NT2/D1 (cell line): ENCODE data around the gene FIS1.

Experiments
- DNase-seq: peaks from one replicate; pipeline ENCODE4 v3.0.0-alpha.2; 2011; ENCODE audit warnings: low read depth, low spot score
- H3K27me3 ChIP-seq: 2 replicates; pipeline ENCODE4 v1.6.0; 2011; ENCODE audit warnings: mild to moderate bottlenecking; ENCODE audit not compliant: insufficient read length, insufficient read depth
- H3K36me3 ChIP-seq: 2 replicates; pipeline ENCODE4 v1.6.1; 2011; ENCODE audit warnings: mild to moderate bottlenecking, low read length, mixed read lengths; ENCODE audit not compliant: insufficient read depth, insufficient read length
- H3K4me1 ChIP-seq: 2 replicates; pipeline ENCODE4 v1.5.1; 2011; ENCODE audit not compliant: insufficient read depth, insufficient read length
- H3K4me3 ChIP-seq: 2 replicates; pipeline ENCODE4 v1.5.1; 2011; ENCODE audit warnings: low read depth; ENCODE audit not compliant: insufficient read length
- H3K9ac ChIP-seq: 2 replicates; pipeline ENCODE4 v1.6.0; 2011; ENCODE audit warnings: low read depth; ENCODE audit not compliant: insufficient read length
- H3K9me3 ChIP-seq: 2 replicates; pipeline ENCODE4 v1.5.1; 2011; ENCODE audit warnings: mild to moderate bottlenecking, low read length; ENCODE audit not compliant: insufficient read depth
- SUZ12 ChIP-seq: IDR thresholded peaks from 2 replicates; pipeline ENCODE4 v1.6.1; 2011; ENCODE audit not compliant: insufficient read length, insufficient read depth; ENCODE audit errors: extremely low read depth
- YY1 ChIP-seq: IDR thresholded peaks from 2 replicates; pipeline ENCODE4 v1.6.1; 2011; ENCODE audit not compliant: insufficient read length, insufficient read depth
- ZNF274 ChIP-seq: IDR thresholded peaks from 2 replicates; pipeline ENCODE4 v1.6.1; 2011; ENCODE audit warnings: mild to moderate bottlenecking, low read depth, low read length

The FIS1 gene

GRCh38 chr7:101235522-101235921 lies 9.4 kb downstream of the FIS1 start:
- H3K27me3 ChIP-seq, result no peaks in the 10 kb centered on the region
- no peak for TF ChIP-seq SUZ12
- TF ChIP-seq ZNF274, result no peak
- TF ChIP-seq YY1, result no peak
- no peak overlapping the region for H3K4me3 ChIP-seq
- peaks cover 28% of the 10 kb centered on the region for H3K36me3 ChIP-seq
- peaks cover 20% of the 10 kb centered on the region for H3K4me1 ChIP-seq
- no peak for DNase-seq
- no peak overlapping the region for H3K9ac ChIP-seq
- no peaks in the 10 kb centered on the region for H3K9me3 ChIP-seq

- TF ChIP-seq ZNF274, result no peak
- no peak for TF ChIP-seq SUZ12
- no peak for TF ChIP-seq YY1
- H3K4me3 ChIP-seq, result no peak overlapping the region
- H3K36me3 ChIP-seq, result peaks cover 24% of the 10 kb centered on the region
- H3K27me3 ChIP-seq, result no peaks in the 10 kb centered on the region
- no peaks in the 10 kb centered on the region for H3K9me3 ChIP-seq
- no peak overlapping the region for H3K9ac ChIP-seq
- peaks cover 22% of the 10 kb centered on the region for H3K4me1 ChIP-seq
- DNase-seq, result no peak
These were observed 9.8 kb downstream of the FIS1 start for GRCh38 chr7:101235050-101235449.

DNA sequence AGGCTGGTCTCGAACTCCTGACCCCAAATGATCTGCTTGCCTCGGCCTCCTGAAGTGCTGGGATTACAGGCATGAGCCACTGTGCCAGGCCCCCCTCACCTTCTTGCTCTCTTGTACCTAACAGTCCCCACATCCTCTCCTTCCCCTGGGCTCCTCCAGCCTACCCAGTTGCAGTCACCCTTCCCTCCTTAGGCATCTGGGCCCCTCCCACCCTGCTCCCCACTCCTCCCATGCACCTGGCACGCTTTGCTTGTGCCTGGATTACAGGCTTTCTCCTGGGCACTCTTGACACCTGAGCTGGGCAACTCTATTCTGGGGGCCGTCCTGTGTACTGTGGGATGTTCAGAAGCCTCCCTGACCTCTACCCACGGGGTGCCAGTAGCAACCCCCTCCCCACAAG lies 10.2 kb downstream of the FIS1 start:
- H3K9ac ChIP-seq, result no peak overlapping the region

GRCh38 chr7:101233907-101234547 lies 10.9 kb downstream of the FIS1 start:
- Histone ChIP-seq H3K9ac (no peak overlapping the region), H3K27me3 (no peaks in the 10 kb centered on the region), H3K9me3 (no peaks in the 10 kb centered on the region), H3K4me3 (no peak overlapping the region), H3K4me1 (peaks cover 18% of the 10 kb centered on the region), H3K36me3 (peaks cover 15% of the 10 kb centered on the region)
- TF ChIP-seq SUZ12 (no peak), YY1 (no peak), ZNF274 (no peak)
- DNase-seq, result no peak

More for the DNA sequence above, 10.2 kb downstream of the FIS1 start:
- Histone ChIP-seq H3K4me1 (peaks cover 22% of the 10 kb centered on the region), H3K9me3 (no peaks in the 10 kb centered on the region), H3K27me3 (no peaks in the 10 kb centered on the region), H3K36me3 (peaks cover 20% of the 10 kb centered on the region), H3K4me3 (no peak overlapping the region)
- TF ChIP-seq YY1 (no peak), ZNF274 (no peak), SUZ12 (no peak)
- DNase-seq, result no peak

DNA sequence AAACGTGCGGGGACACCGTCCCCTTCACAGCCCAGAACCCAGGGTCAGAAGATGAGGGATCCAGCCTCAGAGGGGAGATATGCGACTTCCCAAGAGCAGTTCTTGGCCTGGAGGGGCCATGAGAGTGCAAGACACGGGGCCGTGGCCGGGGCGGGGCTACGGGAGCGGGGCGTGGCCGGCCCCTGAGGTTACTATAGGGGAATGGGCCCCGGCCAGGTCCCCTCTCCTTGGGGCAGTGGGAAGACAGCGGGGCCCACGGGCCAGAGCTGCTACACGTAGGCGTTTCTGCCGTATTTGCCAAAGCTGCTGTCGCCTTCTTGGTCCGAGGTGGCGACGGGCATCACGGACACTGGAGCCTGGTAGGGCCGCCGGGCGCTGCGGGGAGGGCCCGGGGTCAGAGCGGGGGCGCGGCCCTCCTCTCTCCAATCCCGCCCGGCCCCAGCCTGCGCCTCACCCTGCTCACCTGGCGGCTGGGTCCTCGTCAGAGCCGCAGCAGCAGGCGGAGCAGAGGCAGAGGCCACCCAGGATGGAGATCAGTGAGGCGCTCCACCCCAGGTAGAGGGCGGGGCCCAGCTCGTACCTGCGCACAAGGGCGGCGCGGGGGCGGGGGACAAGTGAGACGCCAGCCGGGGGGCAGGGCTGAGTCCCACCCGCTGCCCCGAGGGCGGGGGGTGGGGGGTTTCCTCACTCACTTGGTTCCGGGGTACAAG lies 12.6 kb downstream of the FIS1 start:
- H3K36me3 ChIP-seq, result peaks cover 19% of the 10 kb centered on the region
- no peaks in the 10 kb centered on the region for H3K27me3 ChIP-seq
- peaks cover 12% of the 10 kb centered on the region for H3K4me1 ChIP-seq
- H3K4me3 ChIP-seq, result peak overlapping the region; percentile 30
- no peaks in the 10 kb centered on the region for H3K9me3 ChIP-seq
- DNase-seq, result no peak
- TF ChIP-seq YY1, result no peak
- TF ChIP-seq SUZ12, result no peak
- TF ChIP-seq ZNF274, result no peak
- H3K9ac ChIP-seq, result peak overlapping the region; percentile 67

DNA sequence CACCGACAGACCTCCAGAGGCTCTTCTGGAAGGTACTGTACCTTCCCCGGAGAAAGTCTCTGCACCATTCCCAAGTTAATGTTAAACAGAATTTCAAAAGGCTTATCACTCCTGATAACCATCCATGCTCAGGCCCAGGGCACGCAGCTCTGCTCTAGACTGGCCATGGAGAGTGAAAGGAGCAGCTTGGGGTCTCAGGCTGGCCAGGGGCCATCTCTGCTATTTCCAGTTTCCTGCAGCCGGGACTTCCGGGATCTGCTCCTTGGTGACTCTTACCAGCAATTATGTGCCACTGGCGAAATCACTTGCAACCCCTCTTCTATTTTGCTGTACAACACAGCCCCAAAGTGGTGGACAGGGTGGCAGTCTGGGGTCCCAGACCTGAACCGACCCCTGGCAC lies 13.2 kb downstream of the FIS1 start:
- peak overlapping the region; percentile 9 for H3K9ac ChIP-seq
- peak overlapping the region; percentile 5 for H3K4me3 ChIP-seq
- peaks cover 12% of the 10 kb centered on the region for H3K4me1 ChIP-seq
- H3K27me3 ChIP-seq, result no peaks in the 10 kb centered on the region
- peaks cover 18% of the 10 kb centered on the region for H3K36me3 ChIP-seq
- DNase-seq, result no peak
- no peak for TF ChIP-seq ZNF274
- TF ChIP-seq SUZ12, result no peak
- no peak for TF ChIP-seq YY1
- no peaks in the 10 kb centered on the region for H3K9me3 ChIP-seq

DNA sequence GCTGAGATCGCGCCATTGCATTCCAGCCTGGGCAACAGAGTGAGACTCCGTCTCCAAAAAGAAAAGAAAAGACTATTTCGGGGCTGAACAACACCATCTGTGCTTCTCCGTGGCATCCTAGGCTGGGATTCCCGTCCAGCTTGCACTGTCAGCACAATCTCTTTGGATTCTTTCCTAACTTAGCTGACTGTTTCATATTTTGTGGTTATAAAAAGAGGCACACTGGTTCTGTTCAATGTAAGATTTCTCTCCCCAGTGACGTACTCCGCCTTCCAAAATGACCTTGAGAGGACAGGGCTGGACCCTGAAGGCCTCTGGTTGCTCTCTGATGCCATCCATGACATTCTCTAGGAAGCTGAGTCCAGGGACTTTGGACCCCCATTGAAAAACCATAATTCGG lies 18.2 kb downstream of the FIS1 start:
- H3K4me1 ChIP-seq, result peaks cover 15% of the 10 kb centered on the region
- H3K4me3 ChIP-seq, result no peak overlapping the region
- DNase-seq, result no peak
- peaks cover 47% of the 10 kb centered on the region for H3K36me3 ChIP-seq
- TF ChIP-seq SUZ12 (no peak), ZNF274 (no peak), YY1 (no peak)
- no peaks in the 10 kb centered on the region for H3K27me3 ChIP-seq
- H3K9ac ChIP-seq, result no peak overlapping the region
- no peaks in the 10 kb centered on the region for H3K9me3 ChIP-seq
